HUES6 (cell line): ENCODE data around the gene PCTP.

Source experiments
- H3K27ac ChIP-seq: 2 replicates; pipeline ENCODE4 v1.7.0; 2013; ENCODE audit warnings: low read depth, mild to moderate bottlenecking, low read length, inconsistent platforms
- H3K27me3 ChIP-seq: 2 replicates; pipeline ENCODE4 v1.6.1; 2013; ENCODE audit warnings: low read length; ENCODE audit not compliant: control insufficient read depth, insufficient read depth
- H3K36me3 ChIP-seq: 2 replicates; pipeline ENCODE4 v1.6.1; 2013; ENCODE audit warnings: low read length; ENCODE audit not compliant: control insufficient read depth, insufficient read depth
- H3K4me1 ChIP-seq: 2 replicates; pipeline ENCODE4 v1.6.1; 2013; ENCODE audit warnings: low read length; ENCODE audit not compliant: control insufficient read depth, insufficient read depth
- H3K4me3 ChIP-seq: 2 replicates; pipeline ENCODE4 v1.5.1; 2013; ENCODE audit warnings: low read depth, low read length
- H3K9ac ChIP-seq: one replicate; pipeline ENCODE4 v1.6.1; 2013; ENCODE audit warnings: mild to moderate bottlenecking, low read length
- H3K9me3 ChIP-seq: 2 replicates; pipeline ENCODE4 v1.6.1; 2013; ENCODE audit warnings: low read depth, low read length; ENCODE audit not compliant: control insufficient read depth, insufficient read depth

The PCTP gene

DNA sequence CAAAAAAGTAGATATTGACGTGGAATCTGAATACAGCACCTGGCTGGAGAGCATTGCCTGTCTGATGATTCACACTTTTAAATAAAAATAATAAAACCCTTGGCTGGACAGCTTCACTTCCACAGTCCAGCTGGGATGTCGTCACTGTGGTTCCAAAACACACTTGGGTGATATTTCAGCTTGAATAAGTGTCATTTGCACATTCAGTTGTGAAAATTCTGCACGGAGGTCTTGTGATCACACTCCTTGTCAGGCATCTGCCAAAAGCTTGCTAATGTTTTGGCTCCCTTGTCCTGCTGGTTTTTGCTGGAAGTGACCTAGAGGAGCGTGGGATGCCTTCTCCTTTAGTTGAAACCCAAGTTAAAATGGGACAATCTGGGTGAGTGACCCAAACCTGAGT is 60.7 kb downstream of the PCTP start:
- Histone ChIP-seq H3K27ac (no peak overlapping the region), H3K9me3 (no peaks in the 10 kb centered on the region), H3K27me3 (no peaks in the 10 kb centered on the region), H3K36me3 (no peaks in the 10 kb centered on the region), H3K9ac (no peak overlapping the region), H3K4me3 (no peak overlapping the region), H3K4me1 (no peaks in the 10 kb centered on the region)

DNA sequence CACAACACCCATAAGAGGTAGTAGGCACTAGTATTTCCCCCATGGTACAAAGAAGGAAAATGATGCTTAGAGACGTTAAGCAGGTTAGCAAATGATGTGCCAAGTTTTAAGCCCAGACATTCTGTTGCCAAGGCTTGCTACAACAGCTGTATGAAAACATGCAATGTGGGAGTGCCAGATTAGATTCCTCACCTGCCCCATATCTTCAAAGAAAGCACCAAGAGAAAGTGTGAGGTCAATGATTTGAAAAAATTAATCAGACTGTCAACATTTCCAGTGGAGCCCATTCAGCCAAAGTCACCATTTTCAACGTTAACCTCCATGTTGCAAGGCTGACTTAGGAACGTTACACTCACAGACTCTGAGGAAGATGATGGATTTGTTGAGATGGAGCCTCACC is 61.5 kb downstream of the PCTP start:
- Histone ChIP-seq H3K4me3 (no peak overlapping the region), H3K9me3 (no peaks in the 10 kb centered on the region), H3K27me3 (no peaks in the 10 kb centered on the region)

DNA sequence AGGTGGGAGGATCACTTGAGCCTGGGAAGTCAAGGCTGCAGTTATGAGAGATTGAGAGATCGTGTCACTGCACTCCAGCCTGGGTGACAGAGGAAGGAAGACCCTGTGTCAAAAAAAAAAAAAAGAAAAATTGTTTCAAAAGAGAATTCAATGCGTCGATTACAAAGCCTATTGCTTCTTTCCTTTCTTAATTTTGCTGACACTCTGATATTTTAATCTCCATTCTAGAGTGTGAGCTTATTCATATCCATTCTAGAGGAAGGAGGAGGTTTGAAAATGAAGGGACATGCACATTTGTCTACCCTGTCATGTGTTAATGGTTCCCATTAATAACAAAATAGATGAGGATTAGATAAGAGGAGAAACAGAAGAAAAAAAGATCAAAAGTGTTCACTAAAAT is 63.1 kb downstream of the PCTP start:
- Histone ChIP-seq H3K36me3 (no peaks in the 10 kb centered on the region), H3K9me3 (no peaks in the 10 kb centered on the region), H3K27me3 (no peaks in the 10 kb centered on the region), H3K9ac (no peak overlapping the region), H3K4me1 (no peaks in the 10 kb centered on the region), H3K27ac (no peak overlapping the region), H3K4me3 (no peak overlapping the region)

More for the DNA sequence above, 61.5 kb downstream of the PCTP start:
- Histone ChIP-seq H3K4me1 (no peaks in the 10 kb centered on the region), H3K36me3 (no peaks in the 10 kb centered on the region), H3K27ac (no peak overlapping the region), H3K9ac (no peak overlapping the region)

DNA sequence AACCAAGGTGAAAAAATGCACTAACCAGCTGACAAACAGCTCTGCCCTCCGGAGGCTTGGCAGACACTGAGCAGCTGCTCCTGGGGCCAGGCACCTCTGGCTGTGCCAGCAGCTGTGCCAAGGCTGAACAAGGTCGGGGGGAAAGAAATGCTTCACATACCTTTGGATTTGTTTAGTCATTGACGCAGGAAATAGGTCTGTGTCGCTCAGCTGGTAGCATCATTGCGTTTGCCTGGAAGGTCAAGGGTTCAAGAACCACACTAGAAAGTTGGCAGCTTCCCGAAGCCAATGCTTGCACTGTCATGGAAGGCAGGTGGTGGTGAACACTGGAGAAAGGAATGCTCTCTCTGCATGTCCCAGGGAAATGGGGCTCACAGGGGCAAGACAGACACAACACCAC is 63.5 kb downstream of the PCTP start:
- Histone ChIP-seq H3K4me3 (no peak overlapping the region), H3K9ac (no peak overlapping the region), H3K9me3 (no peaks in the 10 kb centered on the region), H3K4me1 (no peaks in the 10 kb centered on the region), H3K27ac (no peak overlapping the region), H3K27me3 (no peaks in the 10 kb centered on the region), H3K36me3 (no peaks in the 10 kb centered on the region)

DNA sequence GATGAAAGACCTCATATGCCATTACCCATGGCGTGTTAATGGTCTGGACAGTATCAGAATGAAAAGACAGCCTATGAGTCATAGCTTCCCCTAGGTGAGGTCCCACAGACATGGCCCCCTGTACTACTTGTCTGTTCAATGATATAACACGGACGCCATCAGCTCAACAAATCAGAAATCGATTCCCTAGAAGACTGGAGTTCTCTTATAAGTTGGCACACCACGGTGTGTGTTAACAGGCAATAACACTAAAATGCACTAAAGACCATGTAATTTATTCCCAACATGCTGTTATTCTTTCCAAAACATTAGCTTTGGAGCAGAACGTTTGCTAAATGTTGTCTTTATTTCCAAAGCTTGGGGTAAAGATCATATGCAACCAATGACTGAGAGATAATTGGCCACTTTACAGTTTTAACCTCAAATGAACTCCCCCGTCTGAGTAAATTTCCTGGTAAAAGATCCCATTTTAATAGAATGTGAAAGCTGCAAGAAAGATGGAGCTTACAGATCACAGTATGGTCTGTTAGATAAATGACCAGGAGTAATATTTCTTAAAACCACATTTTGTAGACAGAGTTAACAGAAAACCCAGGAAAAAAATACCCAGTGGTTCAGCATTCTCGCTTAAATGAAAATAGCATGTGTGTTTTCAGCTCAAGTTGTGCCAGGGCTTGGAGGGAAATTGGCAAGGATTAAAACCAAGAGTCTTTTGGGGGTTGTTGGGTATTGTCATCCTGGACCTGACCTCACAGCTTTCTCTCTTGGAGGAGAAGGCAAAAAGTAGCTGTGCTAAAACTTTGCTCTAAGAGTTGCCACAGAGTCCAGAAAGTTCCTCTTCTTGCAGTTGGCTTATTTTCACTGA is 65.9 kb downstream of the PCTP start:
- no peak overlapping the region for H3K9ac ChIP-seq
- no peak overlapping the region for H3K4me3 ChIP-seq
- no peaks in the 10 kb centered on the region for H3K36me3 ChIP-seq
- no peaks in the 10 kb centered on the region for H3K27me3 ChIP-seq
- H3K27ac ChIP-seq = no peak overlapping the region
- no peaks in the 10 kb centered on the region for H3K4me1 ChIP-seq
- no peaks in the 10 kb centered on the region for H3K9me3 ChIP-seq

DNA sequence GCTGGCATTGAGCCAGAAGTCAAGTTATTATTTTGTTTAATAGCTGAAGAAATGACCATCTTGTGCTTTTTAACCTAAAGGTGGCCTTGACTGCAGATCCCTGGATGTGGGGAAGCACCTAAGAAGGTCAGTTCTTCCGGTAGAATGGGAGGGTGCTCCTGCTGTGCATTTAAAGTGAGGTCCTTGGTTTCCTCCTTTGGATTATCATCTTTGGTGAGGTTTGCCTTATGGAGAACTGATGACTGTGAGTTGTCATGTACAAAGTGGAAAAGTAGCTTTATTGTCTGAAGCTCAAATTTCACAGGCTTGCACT is 66.5 kb downstream of the PCTP start:
- Histone ChIP-seq H3K4me3 (no peak overlapping the region), H3K27ac (no peak overlapping the region), H3K9ac (no peak overlapping the region), H3K4me1 (no peaks in the 10 kb centered on the region), H3K36me3 (no peaks in the 10 kb centered on the region), H3K9me3 (no peaks in the 10 kb centered on the region), H3K27me3 (no peaks in the 10 kb centered on the region)

DNA sequence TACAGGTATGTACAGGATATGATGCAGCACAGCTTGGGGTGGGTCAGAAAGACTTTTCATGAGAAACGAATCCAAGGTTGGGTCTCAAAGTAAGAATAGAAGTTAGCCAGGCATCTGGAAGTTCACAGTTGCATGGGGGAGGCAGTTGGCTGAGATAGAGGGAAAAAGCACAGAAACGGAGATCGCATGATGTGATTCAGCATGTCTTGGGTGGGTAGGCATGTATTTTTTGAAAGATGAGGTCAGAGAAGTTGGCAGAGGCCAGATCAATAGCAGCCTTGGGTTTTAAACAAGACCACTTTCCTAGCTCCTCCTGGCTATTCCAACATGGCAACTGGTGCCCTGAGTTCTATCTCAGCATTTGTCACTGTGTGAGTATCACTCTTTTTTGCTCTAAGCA is 67.2 kb downstream of the PCTP start:
- H3K4me1 ChIP-seq = no peaks in the 10 kb centered on the region
- H3K27ac ChIP-seq = no peak overlapping the region
- no peaks in the 10 kb centered on the region for H3K36me3 ChIP-seq
- no peaks in the 10 kb centered on the region for H3K27me3 ChIP-seq
- H3K9me3 ChIP-seq = no peaks in the 10 kb centered on the region
- no peak overlapping the region for H3K9ac ChIP-seq
- no peak overlapping the region for H3K4me3 ChIP-seq

DNA sequence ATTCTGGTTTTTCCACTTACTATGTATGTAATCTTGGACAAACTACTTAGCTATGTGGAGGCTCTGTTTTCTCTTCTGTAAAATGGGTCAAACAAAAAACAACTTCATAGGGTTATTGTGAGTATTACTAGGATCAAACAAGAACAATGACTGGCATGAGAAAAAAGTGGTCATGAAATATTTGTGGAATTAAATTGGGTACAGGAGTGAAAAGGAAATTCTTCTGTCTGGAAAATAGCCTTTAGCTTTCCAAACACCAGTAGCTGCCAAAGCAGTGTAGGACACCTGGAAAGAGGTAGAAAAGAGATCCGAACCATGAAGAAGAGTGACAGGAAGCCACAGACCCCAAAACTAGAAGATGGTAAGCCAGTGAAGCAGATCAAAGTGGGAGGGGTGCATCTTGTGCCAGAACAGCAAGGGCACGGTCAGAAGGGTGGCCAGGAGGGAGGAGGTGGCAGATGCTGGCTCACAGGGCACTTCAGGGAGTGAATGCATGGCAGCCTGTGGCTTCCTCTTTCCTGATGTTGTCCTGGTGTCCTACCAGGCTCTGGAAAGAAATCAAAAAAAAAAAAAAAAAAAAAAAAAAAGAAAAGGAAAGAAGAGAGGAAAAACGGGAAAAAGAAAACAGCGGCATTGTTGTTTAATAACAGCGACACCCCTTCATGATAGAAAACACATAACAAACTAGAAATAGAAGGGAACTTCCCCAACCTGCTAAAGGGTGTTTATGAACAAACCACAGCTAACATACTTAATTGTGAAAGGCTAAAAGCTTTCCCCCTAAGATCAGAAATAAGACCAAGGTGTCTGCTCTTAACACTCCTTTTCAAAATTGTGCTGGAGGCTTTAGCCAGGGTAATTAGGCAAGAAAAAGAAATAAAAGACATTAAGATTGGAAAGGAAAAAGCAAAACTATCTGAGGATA is 67.9 kb downstream of the PCTP start:
- Histone ChIP-seq H3K4me1 (no peaks in the 10 kb centered on the region), H3K36me3 (no peaks in the 10 kb centered on the region), H3K9me3 (no peaks in the 10 kb centered on the region)

DNA sequence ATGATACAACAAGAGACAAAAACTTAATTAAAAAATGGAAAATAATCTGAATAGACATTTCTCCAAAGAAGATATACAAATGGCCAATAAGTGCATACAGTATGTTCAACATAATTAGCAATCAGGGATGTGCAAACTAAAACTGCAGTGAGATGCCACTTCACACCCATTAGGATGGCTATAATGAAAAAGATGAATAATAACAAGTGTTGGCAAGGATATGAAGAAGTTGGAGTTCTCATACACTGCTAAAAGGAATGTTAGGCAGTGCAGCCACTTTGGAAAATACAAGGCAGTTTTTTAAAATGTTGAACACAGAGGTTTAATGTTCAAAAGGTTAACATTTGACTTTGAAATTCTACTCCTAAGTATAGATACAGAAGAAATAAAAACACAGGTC is 69.8 kb downstream of the PCTP start:
- Histone ChIP-seq H3K27ac (no peak overlapping the region), H3K4me3 (no peak overlapping the region), H3K27me3 (no peaks in the 10 kb centered on the region), H3K4me1 (no peaks in the 10 kb centered on the region), H3K9ac (no peak overlapping the region), H3K36me3 (no peaks in the 10 kb centered on the region), H3K9me3 (no peaks in the 10 kb centered on the region)

More for the DNA sequence above, 67.9 kb downstream of the PCTP start:
- Histone ChIP-seq H3K9ac (no peak overlapping the region), H3K4me3 (no peak overlapping the region), H3K27ac (no peak overlapping the region), H3K27me3 (no peaks in the 10 kb centered on the region)

DNA sequence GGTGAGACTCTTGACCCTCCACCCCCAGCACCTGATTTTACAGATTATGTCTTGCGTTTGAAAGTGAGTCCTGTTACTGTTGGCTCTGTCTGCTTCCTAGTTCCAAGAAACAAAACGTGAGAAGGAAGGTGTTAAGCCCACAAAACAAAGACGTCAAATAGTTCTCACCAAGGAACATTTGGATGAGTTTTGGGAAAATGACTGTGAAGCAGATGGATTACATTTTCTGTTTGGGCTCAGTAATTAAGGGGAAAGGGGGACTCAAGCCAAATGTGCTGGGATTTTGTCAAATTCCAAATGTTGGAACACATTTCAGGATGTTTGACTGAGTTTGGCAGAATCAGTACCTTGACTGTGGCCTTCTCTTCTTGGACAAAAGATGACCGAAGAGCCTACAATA is 71.2 kb downstream of the PCTP start:
- Histone ChIP-seq H3K9me3 (no peaks in the 10 kb centered on the region), H3K36me3 (no peaks in the 10 kb centered on the region), H3K4me1 (no peaks in the 10 kb centered on the region), H3K27ac (no peak overlapping the region), H3K27me3 (no peaks in the 10 kb centered on the region), H3K9ac (no peak overlapping the region), H3K4me3 (no peak overlapping the region)

DNA sequence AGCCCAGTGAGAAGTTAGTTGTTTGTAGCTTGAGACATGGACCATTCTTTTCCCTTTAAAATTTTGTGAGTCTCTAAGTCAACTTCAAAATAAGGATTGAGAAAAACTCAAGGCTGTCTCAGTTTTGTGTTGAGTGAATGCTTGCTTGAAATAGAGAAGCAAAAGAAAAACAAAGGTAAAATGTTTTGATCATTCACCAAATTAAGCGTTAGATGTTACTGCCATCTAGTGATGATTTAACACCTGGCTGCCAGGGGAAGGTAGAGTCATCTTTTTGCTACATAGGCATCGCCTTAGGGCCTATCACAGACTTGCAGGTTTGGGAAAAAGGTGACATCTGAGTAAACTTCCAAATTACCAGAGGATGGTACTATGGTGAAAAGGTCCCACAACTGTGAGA is 74.4 kb downstream of the PCTP start:
- Histone ChIP-seq H3K9me3 (no peaks in the 10 kb centered on the region), H3K4me1 (no peaks in the 10 kb centered on the region), H3K36me3 (no peaks in the 10 kb centered on the region), H3K9ac (no peak overlapping the region), H3K4me3 (no peak overlapping the region), H3K27me3 (no peaks in the 10 kb centered on the region), H3K27ac (no peak overlapping the region)
